ENCODE measurements around the gene EPB41L5.
"Not testable (repeated sequence)": the region's sequence is repeated elsewhere in the genome, so short reads cannot be mapped to it uniquely, and the experiment has no call there.

EPB41L5 gene

GRCh38 chr2:120042359-120042758, 29.5 kb downstream of the EPB41L5 start:
- TF ChIP-seq CTCF (conservative IDR thresholded peaks at IDR 0.05; ENCODE audit: control insufficient read depth, insufficient read depth, low read depth, low read length), result no peak
- no peak for DNase-seq (ENCODE audit: low read depth)
- no peak overlapping the region for H3K4me3 ChIP-seq (ENCODE audit: control insufficient read depth, low read depth, low read length)

- DNase-seq (ENCODE audit: low read depth), result no peak
- no peak for TF ChIP-seq CTCF (conservative IDR thresholded peaks at IDR 0.05; ENCODE audit: control insufficient read depth, insufficient read depth, low read depth, low read length)
Measured at GRCh38 chr2:120044336-120044735, 31.5 kb downstream of the EPB41L5 start.

GRCh38 chr2:120045775-120046174, 32.9 kb downstream of the EPB41L5 start:
- not testable (repeated sequence) for H3K4me3 ChIP-seq (ENCODE audit: control insufficient read depth, low read depth, low read length); DNase-seq (ENCODE audit: low read depth)

More at GRCh38 chr2:120044336-120044735, 31.5 kb downstream of the EPB41L5 start:
- no peak overlapping the region for H3K4me3 ChIP-seq (ENCODE audit: control insufficient read depth, low read depth, low read length)

GRCh38 chr2:120046252-120046651, 33.4 kb downstream of the EPB41L5 start:
- not testable (repeated sequence) for DNase-seq (ENCODE audit: low read depth); H3K4me3 ChIP-seq (ENCODE audit: control insufficient read depth, low read depth, low read length)

- no peak for TF ChIP-seq CTCF (conservative IDR thresholded peaks at IDR 0.05; ENCODE audit: control insufficient read depth, insufficient read depth, low read depth, low read length)
- DNase-seq (ENCODE audit: low read depth), result no peak
- H3K4me3 ChIP-seq (ENCODE audit: control insufficient read depth, low read depth, low read length), result no peak overlapping the region
Measured at GRCh38 chr2:120052597-120052996, 39.7 kb downstream of the EPB41L5 start.

- no peak overlapping the region for H3K4me3 ChIP-seq (ENCODE audit: control insufficient read depth, low read depth, low read length)
- DNase-seq (ENCODE audit: low read depth), result peak; percentile 61
- TF ChIP-seq CTCF (conservative IDR thresholded peaks at IDR 0.05; ENCODE audit: control insufficient read depth, insufficient read depth, low read depth, low read length), result no peak
Measured at GRCh38 chr2:120053891-120054290, 41.0 kb downstream of the EPB41L5 start.

GRCh38 chr2:120059483-120059882, 46.6 kb downstream of the EPB41L5 start:
- DNase-seq (ENCODE audit: low read depth), result no peak
- TF ChIP-seq CTCF (conservative IDR thresholded peaks at IDR 0.05; ENCODE audit: control insufficient read depth, insufficient read depth, low read depth, low read length), result no peak
- H3K4me3 ChIP-seq (ENCODE audit: control insufficient read depth, low read depth, low read length), result no peak overlapping the region

- H3K4me3 ChIP-seq (ENCODE audit: control insufficient read depth, low read depth, low read length), result no peak overlapping the region
- no peak for TF ChIP-seq CTCF (conservative IDR thresholded peaks at IDR 0.05; ENCODE audit: control insufficient read depth, insufficient read depth, low read depth, low read length)
- no peak for DNase-seq (ENCODE audit: low read depth)
Measured at GRCh38 chr2:120060088-120060623, 47.3 kb downstream of the EPB41L5 start.

Data from fibroblast of mammary gland (primary cell).